Esophagus muscularis mucosa (tissue), 4 donors: ENCODE measurements around the gene SERPINB6.

Experiments
- EP300 ChIP-seq: sonication (generic); formaldehyde crosslinking; IDR thresholded peaks from one replicate; pipeline ENCODE4 v1.6.1; 2017; ENCODE audit warnings: antibody characterized with exemption
- POLR2A ChIP-seq: fragments of 450-650 bp; IDR thresholded peaks from one replicate; pipeline ENCODE4 v1.6.1; 2017; ENCODE audit warnings: antibody characterized with exemption, moderate library complexity, mild to moderate bottlenecking, low read depth
- TF ChIP-seq, protein P1 (sequence below), 3 experiments: fragments of 200-600 bp in 2 of 3; fragments of 450-650 bp in 1 of 3; sonication (generic) in 2 of 3; IDR thresholded peaks; one replicate each; pipeline ENCODE4 v1.5.1; 2017 to 2019; ENCODE audit warnings: antibody characterized with exemption in 3 of 3, mild to moderate bottlenecking in 2 of 3, moderate library complexity in 1 of 3

DNA sequence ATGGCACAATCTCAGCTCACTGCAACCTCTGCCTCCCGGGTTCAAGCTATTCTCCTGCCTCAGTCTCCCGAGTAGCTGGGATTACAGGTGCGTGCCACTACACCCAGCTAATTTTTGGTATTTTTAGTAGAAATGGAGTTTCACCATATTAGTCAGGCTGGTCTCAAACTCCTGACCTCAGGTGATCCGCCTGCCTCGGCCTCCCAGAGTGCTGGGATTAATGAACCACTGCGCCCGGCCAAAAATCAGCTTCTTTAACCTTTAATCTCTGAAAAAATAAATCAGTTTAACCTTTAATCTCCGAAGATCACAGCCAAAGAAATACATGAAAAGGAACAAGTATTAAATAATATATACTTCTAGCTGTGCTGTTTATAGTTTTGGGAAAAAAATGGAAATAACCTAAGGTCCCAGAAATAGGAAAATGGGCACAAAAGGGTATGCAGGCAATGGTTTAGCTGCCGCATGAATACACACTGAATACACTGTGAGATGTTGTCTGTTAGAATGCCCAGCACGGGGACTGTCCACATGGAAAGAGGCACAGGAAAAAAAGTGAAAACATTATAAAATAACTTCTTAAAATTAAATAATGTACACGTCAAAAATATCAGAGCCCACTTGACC lies 29.9 kb upstream of the SERPINB6 start:
- TF ChIP-seq, protein P1, sequence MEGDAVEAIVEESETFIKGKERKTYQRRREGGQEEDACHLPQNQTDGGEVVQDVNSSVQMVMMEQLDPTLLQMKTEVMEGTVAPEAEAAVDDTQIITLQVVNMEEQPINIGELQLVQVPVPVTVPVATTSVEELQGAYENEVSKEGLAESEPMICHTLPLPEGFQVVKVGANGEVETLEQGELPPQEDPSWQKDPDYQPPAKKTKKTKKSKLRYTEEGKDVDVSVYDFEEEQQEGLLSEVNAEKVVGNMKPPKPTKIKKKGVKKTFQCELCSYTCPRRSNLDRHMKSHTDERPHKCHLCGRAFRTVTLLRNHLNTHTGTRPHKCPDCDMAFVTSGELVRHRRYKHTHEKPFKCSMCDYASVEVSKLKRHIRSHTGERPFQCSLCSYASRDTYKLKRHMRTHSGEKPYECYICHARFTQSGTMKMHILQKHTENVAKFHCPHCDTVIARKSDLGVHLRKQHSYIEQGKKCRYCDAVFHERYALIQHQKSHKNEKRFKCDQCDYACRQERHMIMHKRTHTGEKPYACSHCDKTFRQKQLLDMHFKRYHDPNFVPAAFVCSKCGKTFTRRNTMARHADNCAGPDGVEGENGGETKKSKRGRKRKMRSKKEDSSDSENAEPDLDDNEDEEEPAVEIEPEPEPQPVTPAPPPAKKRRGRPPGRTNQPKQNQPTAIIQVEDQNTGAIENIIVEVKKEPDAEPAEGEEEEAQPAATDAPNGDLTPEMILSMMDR (IDR thresholded peaks at IDR 0.05): no peak
- TF ChIP-seq EP300 (no peak), POLR2A (no peak)
